GM10248 (cell line): ENCODE data around the gene GMDS.

Experiments used
- CTCF ChIA-PET: fragments of 300-600 bp; sonication (Branson Sonifier 250); formaldehyde crosslinking; extraction: SDS; loops from one replicate; lab custom pipeline; 2021; ENCODE audit warnings: antibody characterized with exemption; lab: Yijun Ruan, JAX
- POLR2A ChIA-PET: fragments of 350-650 bp; sonication (Branson Sonifier 250); formaldehyde crosslinking; extraction: SDS; loops from one replicate; lab custom pipeline; 2020; ENCODE audit warnings: antibody characterized with exemption; lab: Yijun Ruan, JAX
- DNase-seq: peaks from one replicate; pipeline ENCODE4 v3.0.0; 2012; ENCODE audit errors: extremely low spot score
- TF ChIP-seq, protein P1 (sequence below): IDR thresholded peaks from 2 replicates; pipeline ENCODE4 v1.5.1; 2012; ENCODE audit warnings: mild to moderate bottlenecking, low read depth; ENCODE audit errors: extremely low read depth, missing control alignments, control extremely low read depth

GMDS gene

DNA sequence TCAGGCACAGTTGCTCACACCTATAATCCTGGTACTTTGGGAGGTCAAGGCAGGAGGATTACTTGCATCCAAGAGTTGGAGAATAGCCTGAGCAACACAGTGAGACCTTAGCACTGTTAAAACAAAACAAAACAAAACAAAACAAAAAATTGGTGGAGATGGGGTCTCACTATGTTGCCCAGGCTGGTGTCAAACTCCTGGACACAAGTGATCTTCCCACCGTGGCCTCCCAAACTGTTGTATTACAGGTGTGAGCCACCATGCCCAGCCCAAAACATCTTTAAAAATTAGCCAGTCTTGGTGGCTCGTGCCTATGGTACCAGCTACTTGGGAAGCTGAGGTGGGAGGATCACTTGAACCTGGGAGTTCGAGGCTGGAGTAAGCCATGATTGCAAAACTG lies 120.2 kb downstream of the GMDS start:
- ChIA-PET CTCF (interaction anchor here (2.1 kb wide), 1 partner anchor 9 kb away, joined by 6 read pairs; no protein-coding TSS in a partner anchor), POLR2A (no interaction called here)
- TF ChIP-seq, protein P1, sequence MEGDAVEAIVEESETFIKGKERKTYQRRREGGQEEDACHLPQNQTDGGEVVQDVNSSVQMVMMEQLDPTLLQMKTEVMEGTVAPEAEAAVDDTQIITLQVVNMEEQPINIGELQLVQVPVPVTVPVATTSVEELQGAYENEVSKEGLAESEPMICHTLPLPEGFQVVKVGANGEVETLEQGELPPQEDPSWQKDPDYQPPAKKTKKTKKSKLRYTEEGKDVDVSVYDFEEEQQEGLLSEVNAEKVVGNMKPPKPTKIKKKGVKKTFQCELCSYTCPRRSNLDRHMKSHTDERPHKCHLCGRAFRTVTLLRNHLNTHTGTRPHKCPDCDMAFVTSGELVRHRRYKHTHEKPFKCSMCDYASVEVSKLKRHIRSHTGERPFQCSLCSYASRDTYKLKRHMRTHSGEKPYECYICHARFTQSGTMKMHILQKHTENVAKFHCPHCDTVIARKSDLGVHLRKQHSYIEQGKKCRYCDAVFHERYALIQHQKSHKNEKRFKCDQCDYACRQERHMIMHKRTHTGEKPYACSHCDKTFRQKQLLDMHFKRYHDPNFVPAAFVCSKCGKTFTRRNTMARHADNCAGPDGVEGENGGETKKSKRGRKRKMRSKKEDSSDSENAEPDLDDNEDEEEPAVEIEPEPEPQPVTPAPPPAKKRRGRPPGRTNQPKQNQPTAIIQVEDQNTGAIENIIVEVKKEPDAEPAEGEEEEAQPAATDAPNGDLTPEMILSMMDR, result no peak
- DNase-seq, result no peak

DNA sequence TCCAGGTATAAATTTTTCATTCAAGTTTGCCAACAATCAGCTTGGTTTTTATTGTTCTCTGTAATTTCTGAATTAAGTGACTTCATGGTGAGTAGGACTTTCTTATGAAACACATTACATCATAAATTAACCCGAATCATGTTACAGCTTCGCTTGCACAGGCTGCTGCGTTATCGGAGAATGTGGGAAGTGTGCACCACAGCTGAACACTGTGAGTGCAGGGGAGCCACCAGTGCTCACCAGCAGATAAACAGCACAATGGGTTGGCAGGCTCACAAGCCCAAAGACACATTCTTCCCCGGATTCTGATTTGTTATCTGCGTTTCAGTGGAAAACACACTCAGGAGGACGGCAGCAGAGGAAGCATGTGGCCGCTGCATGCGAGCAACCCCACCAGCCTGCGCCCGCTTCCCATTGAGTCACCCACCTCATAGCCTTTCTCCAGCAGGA lies 121.1 kb downstream of the GMDS start:
- CTCF ChIA-PET, result interaction anchor here (1.1 to 5.2 kb wide), 4 partner anchors 9 to 626 kb away, joined by 3 to 20 read pairs (median 4); no protein-coding TSS in a partner anchor
- POLR2A ChIA-PET, result no interaction called here
- DNase-seq, result no peak
- TF ChIP-seq, protein P1, result no peak

DNA sequence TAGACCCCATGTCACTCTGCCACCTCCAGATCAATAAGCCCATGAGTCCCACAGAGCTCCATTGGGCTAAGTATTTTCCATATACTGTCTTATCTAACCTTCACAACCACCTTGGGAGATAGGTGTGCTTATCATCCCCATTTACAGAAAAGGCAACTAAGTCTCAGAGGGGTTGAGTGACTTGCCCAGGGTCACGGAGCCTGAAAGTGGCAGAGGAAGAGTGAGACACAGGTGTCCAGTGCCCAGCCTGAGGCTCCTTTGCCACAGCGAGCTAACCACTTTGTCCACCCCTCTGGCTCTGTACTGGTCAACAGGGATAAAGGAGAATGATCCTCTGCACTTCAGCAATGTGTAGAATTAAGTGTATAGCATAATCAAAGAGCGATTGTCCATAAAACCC lies 124.5 kb downstream of the GMDS start:
- DNase-seq, result no peak
- TF ChIP-seq, protein P1, result no peak
- ChIA-PET CTCF (interaction anchor here (0.9 to 5.2 kb wide), 5 partner anchors 9 to 142 kb away, joined by 3 to 20 read pairs (median 4); no protein-coding TSS in a partner anchor), POLR2A (no interaction called here)

DNA sequence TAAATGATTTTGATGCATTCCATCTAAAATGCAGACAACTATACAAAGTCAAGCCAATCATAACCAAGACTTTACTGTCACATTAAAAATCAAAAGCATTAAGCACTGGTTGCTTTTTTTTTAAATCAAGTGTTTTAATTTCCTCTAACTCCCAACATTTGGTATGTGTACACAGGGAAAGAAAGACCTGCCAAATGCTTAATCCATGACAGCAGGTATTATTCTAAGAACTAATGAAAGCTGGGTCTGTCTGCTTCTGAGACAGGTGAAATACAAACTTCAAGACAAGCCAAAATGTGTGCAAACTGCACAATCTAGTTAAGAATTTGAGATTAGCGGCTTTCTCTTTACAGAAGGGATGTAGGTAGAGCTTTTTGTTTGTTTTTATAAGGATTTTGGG lies 126.1 kb downstream of the GMDS start:
- TF ChIP-seq, protein P1, result no peak
- no peak for DNase-seq
- ChIA-PET POLR2A (no interaction called here), CTCF (interaction anchor here (1.0 to 5.2 kb wide), 3 partner anchors 14 to 21 kb away, joined by 3 to 20 read pairs (median 3); no protein-coding TSS in a partner anchor)

DNA sequence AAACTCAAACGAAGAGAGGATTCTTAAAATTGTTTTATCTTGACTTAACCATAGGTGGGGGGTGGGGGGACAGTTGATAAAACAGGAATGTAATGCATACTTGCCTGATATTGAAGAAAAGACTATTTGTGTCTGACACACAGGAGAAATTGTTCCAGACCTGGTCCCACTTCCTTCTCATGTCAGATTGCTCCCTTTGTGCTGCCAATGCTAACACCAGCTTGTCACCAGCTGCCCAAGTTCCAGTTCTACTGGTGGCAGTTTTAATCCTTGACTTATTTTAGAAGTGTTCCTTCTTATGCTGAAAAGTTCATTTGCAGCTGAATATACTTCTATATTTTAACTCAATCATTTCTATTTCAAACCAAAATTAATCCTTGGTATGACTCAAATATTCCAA lies 127.3 kb downstream of the GMDS start:
- POLR2A ChIA-PET, result no interaction called here
- CTCF ChIA-PET, result interaction anchor here (1.0 kb wide), 1 partner anchor 14 kb away, joined by 3 read pairs; no protein-coding TSS in a partner anchor

DNA sequence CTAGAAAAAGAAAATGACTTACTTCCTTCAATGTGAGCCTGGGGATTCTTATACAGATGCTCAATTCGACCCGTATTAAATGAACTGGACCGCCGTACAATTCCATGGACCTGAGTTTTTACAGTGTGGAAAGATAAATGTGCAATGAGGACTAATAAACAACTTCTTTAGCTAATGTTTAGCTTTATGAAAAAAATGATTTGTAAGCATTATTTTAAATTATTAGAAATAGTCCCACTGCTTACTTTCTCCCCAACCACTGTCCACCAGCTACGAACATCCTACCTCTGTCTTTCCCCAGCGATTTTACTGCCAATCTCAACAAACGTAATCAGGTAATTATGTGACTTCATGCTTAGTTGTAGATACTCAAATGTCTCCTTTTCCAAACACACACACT lies 128.0 kb downstream of the GMDS start:
- no peak for DNase-seq
- CTCF ChIA-PET, result interaction anchor here (1.0 kb wide), 1 partner anchor 14 kb away, joined by 3 read pairs; no protein-coding TSS in a partner anchor
- TF ChIP-seq, protein P1, result no peak
- POLR2A ChIA-PET, result no interaction called here

More for the DNA sequence above, 127.3 kb downstream of the GMDS start:
- TF ChIP-seq, protein P1, result no peak
- no peak for DNase-seq

DNA sequence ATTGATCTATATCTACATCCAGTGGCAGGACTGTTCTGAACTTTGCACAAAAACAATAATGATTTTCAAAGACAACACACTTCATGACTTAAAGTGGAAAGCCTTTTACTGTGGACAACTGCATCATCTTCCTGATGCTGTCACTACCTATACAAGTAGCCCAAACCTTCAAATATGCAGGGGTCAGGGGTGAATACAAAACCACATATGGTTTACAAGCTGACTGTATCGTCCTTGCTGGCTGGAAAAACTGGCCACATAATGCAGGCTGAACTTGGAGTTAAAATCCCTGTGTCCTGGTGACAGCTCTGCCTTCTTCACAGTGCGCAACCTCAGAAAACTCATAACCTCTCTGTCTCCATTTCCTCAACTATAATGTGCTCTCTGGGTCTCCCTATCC lies 128.9 kb downstream of the GMDS start:
- DNase-seq, result no peak
- TF ChIP-seq, protein P1, result no peak
- CTCF ChIA-PET, result interaction anchor here (1.3 kb wide), 1 partner anchor 12 kb away, joined by 5 read pairs; no protein-coding TSS in a partner anchor
- POLR2A ChIA-PET, result no interaction called here
